Umbilical cord (tissue), 2 donors: ENCODE results near the gene LCE2C. TPM values are rescaled to one million over a fixed set of nuclear protein-coding genes. Genes with fewer than 3 reads are reported as not detected.

ENCODE experiments used
- DNase-seq: peaks from one replicate; pipeline ENCODE4 v3.0.0-alpha.2; 2015; ENCODE audit warnings: low spot score
- total RNA-seq: library from RNA; depleted of rRNA; stranded (reverse); fragments of >200 nt; gene quantifications from one replicate; pipeline ENCODE4 v1.2.3, GENCODE V29; 2014; ENCODE audit warnings: low replicate concordance; ENCODE audit not compliant: insufficient read depth

LCE2C gene
- total RNA-seq, 1 donor from 2014 or later = not detected

DNA sequence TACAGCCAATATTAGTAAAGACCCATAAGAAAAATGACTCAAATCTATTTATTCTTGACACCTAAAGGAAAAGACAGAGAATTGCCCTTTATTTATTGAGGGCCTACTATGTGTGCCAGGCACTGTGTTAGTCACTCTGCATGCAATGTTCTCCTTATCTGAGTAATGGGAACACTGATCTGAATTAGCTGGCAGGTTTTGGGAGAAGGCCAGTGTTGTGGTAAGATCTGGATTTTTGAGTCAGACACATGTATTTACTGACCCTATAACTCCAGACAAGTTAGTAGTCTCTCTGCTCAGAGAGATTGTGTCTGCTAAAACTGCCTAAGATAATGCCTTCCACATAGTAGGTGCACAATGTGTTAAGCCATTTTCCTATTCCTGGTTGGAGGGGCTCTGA is 50.2 kb downstream of the LCE2C start:
- DNase-seq = no peak

Other genes with a start within 250 kb of the LCE2C start
- gene LCE5A, start 164.5 kb upstream of the LCE2C start, total RNA-seq = not detected
- not detected for gene CRCT1, start 160.8 kb upstream of the LCE2C start, total RNA-seq
- not detected for gene LCE3E, start 108.5 kb upstream of the LCE2C start, total RNA-seq
- 2.4 TPM for gene LCE3D, start 94.8 kb upstream of the LCE2C start, total RNA-seq
- gene LCE3C, start 75.0 kb upstream of the LCE2C start, total RNA-seq = not detected
- gene LCE3B, start 61.5 kb upstream of the LCE2C start, total RNA-seq = not detected
- not detected for gene LCE3A, start 52.2 kb upstream of the LCE2C start, total RNA-seq
- not detected for gene LCE2D, start 11.9 kb upstream of the LCE2C start, total RNA-seq
- gene LCE2B, start 10.8 kb downstream of the LCE2C start, total RNA-seq = not detected
- gene LCE2A, start 23.1 kb downstream of the LCE2C start, total RNA-seq = not detected
- not detected for gene LCE4A, start 32.9 kb downstream of the LCE2C start, total RNA-seq
- 1.7 TPM for gene KPRP, start 82.7 kb downstream of the LCE2C start, total RNA-seq
- not detected for gene LCE1F, start 99.9 kb downstream of the LCE2C start, total RNA-seq
- not detected for gene LCE1E, start 111.0 kb downstream of the LCE2C start, total RNA-seq
- not detected for gene LCE1D, start 121.4 kb downstream of the LCE2C start, total RNA-seq
- gene LCE1C, start 131.4 kb downstream of the LCE2C start, total RNA-seq = not detected
- gene LCE1B, start 136.7 kb downstream of the LCE2C start, total RNA-seq = not detected
- gene LCE1A, start 152.2 kb downstream of the LCE2C start, total RNA-seq = not detected
- gene LCE6A, start 167.6 kb downstream of the LCE2C start, total RNA-seq = not detected
- gene LCE7A, start 184.7 kb downstream of the LCE2C start, total RNA-seq = not detected
- 3.6 TPM for gene SMCP, start 203.0 kb downstream of the LCE2C start, total RNA-seq
- 14.2 TPM for gene IVL, start 233.3 kb downstream of the LCE2C start, total RNA-seq